GM19025 (cell line): ENCODE data around the gene BNC2.
A peak's percentile ranks its signal among the peaks of the same experiment; 100 is the strongest.
"Not testable (repeated sequence)": the region's sequence is repeated elsewhere in the genome, so short reads cannot be mapped to it uniquely, and the experiment has no call there.

Experiments used
- ATAC-seq: cut with Tn5 transposase; IDR thresholded peaks from one replicate; pipeline ENCODE4 v1.9.1; 2021; ENCODE audit warnings: mild to moderate bottlenecking, low read depth, moderate library complexity; ENCODE audit not compliant: unreplicated experiment

Gene BNC2

DNA sequence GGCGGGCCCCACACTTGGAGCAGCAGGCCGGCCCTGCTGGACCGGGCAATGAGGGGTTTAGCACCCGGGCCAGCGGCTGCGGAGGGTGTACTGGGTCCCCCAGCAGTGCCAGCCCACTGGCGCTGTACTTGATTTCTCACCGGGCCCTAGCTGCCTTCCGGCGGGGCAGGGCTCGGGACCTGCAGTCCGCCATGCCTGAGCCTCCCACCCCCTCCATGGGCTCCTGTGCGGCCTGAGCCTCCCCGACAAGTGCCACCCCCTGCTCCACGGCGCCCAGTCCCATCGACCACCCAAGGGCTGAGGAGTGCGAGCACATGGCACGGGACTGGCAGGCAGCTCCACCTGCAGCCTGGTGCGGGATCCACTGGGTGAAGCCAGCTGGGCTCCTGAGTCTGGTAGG, 389.9 kb downstream of the BNC2 start:
- not testable (repeated sequence) for ATAC-seq

DNA sequence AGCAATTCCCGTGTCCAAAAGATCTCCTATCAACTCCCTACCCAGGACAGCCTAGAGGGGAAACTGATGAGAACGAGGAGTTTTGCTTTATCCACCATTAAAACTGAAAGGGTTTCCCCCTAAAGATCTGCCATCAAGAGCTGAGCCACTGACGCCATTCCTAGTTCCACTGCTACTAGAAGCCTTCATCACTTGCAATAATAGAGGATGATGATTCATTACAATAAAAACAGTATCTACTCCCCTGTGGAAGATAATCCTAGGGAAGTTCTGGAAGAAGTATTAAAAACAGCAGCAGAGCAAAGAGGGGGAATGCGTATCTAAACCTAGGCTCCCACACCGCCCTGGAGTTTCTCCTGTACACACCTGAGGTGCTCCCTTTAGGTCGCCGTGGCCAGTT, 394.5 kb downstream of the BNC2 start:
- ATAC-seq: no peak

DNA sequence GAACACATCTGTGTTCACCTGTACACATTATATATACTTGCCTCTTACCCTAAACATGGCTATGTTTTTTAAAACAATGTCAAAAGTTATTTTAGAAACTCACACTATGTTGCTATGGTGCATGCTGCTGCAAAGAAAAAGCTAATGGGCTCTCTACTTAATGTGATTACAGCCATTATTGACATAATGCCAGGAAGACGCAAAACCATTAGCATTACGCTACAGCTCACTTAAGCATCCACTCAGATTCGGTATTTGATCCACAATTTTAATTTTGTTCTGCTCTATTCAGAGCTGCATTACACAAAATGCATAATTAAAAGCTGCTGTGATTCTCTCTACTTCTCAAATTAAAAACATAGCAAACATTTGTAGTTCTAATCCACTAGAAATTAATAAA, 395.2 kb downstream of the BNC2 start:
- no peak for ATAC-seq

DNA sequence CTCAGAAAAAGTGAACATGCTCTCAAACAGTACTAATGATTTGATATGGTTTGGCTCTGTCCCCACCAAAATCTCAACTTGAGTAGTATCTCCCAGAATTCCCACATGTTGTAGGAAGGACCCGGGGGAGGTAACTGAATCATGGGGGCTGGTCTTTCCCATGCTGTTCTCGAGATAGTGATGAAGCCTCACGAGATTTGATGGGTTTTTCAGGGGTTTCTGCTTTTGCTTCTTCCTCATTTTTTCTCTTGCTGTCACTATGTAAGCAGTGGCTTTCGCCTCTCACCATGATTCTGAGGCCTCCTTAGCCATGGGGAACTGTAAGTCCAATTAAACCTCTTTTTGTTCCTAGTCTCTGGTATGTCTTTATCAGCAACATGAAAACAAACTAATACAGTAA, 401.3 kb downstream of the BNC2 start:
- no peak for ATAC-seq

DNA sequence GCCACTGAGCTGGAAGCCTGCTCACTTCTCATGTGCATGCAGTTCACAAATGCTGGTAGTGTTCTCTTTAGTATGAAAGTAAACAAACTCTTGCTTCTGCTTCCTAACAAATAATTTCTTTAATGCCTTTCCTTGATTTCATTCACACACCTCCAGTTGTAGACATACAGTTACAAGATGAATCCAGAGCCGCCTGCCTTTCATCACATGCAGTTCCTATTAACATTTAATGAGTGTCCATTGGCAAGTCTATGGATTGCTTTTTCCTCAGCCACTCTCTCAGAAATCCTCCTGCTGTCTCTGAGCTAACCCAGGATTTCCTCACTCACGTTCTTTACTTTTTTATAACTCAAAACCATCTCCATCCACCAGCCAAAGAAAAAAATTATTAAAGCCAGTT, 408.6 kb downstream of the BNC2 start:
- ATAC-seq: no peak

DNA sequence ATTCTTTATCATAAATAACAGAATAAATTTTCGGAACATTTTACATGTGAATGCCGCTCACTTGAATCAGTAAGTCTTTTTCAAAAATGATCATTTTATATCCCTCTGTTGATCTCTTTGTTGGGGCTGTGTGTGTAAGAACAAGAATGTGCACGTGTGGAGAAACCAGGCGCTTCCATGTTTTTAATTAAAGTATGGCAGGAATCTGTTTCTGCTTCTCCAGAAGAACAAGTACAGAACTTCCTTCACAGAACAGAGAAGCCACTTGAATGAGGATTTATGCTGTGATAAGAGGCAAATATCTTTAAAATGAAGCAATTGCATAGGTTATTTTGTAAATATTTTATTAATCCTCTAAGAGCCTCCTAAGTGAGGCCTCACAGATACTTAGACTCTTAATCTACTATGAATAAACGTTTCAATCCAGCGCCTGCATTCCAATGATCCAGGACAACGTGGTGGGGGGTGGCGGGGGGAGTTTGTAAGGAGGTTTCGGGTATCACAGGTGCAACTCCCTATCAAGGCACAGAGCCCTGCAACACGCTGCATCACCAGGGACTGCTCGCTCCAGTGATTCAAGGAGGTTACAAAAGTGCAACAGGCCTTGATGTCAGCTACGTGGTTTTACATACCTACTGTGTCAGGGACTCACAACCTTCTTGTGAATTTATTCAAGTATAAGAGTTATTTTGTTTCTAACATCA, 409.2 kb downstream of the BNC2 start:
- ATAC-seq: no peak

DNA sequence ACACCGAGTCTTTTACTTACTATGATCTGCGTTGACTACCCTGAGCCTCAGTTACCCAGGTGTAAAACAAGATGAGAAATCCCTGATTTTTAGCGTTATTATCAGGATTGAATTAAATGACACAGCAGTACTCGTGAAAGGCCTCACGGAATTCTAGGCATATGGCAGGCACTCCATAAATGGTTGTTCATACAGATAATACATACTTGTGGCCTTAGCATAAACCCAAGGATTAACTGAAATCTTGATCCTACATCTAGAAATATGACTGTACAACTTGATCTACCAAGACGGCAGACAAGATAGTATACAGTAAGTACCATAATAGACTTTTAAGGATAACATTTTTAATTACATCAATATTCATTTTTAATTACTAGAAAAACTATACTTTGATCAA, 409.8 kb downstream of the BNC2 start:
- no peak for ATAC-seq

DNA sequence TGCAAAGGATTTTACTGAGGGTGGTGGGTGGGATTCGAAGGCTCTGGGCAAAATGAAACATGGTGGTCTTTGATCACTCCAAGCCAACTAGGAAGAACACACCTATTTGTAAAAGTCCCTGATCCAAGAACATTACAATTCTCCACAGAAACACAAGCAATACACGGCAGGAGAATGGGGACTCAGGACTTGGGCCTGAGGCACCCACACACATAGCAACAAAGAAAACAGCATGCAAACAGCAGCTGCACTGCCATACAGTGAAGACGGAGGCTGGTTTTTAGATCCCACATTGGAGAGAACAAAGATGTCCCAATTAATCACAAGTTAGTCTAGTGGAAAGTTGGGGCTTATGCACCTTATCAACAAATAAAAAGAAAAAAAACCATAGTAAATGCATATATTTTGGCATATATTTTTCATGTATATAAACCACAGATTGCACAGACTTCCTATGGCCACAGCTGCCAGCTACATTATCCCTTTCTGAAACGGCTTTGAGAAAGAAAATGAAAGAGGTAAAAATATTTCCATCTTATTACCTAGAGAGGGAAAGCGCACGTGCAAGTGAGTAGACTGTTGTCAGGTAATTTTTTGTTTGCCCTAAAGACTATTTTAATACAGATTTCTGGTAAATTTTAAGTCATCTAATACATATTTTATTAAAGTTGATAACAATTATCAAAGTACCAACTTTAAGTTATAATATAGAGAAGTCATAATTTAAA, 410.9 kb downstream of the BNC2 start:
- peak; percentile 49 for ATAC-seq

DNA sequence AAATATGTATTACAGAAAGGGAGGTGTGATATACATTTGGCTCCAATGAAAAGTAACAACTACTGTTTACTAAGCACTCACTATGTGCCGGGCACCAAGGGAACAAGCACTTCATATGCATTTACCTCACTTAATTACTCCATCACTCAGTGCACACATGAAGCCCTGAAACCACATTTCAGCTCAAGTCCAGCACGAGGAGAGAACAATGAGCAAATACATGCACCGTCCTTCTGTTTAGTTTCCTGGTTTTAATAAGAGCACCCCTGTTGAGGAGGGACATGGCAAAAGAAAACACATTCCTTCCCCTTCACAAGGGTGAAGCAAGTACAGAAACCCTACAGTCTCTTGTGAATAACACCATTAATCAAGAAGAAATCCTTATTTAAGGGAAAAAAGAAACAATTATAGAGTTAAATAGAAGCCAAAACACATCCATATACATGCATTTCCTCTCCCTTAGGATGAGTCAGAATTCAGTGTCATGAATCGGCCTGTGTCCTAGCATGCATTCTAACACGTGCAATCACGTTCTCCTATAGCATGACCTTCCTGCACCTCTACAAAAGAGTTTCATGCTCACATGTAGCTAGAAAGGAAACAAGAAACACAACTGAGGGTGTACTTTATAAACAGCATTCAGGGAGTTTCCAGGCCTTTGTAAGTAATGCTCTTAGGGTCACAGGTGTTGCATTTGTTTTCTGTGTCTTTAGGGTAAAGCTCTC, 411.6 kb downstream of the BNC2 start:
- peak; percentile 83 for ATAC-seq

DNA sequence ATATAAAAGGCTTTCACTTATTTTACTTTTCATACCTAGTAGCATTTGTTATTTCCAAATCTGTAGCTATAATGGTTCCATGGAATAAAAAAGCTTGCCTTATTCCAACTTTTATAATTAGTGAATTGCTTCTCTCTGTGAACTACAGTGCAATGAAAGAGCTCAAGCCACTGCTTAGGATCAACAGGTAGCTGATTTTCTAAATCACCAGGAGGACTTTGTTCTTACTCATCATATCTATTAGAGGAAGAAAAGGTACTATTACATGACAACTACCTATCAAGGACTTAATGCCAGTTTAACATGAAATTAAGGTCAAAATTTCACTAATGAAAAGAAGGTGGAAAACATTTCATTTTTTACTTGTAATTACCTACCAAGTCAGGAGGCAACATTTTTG, 414.6 kb downstream of the BNC2 start:
- no peak for ATAC-seq

DNA sequence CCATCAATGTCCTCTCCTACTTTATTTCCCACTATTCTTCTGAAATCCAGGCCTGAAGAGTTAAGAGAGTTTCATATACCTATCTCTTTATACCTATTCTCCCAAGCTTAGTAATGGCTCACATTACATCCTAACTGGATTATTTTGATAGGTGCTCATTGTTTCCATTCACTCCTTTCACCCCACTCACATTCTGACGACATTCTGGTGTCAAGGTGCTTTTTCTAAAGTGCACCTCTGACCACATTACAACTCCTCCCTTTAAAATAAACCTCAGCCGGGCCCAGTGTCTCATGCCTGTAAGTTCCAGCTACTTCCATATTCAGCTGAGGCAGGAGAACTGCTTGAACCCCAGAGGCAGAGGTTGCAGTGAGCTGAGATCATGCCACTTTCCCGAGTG, 417.1 kb downstream of the BNC2 start:
- no peak for ATAC-seq

DNA sequence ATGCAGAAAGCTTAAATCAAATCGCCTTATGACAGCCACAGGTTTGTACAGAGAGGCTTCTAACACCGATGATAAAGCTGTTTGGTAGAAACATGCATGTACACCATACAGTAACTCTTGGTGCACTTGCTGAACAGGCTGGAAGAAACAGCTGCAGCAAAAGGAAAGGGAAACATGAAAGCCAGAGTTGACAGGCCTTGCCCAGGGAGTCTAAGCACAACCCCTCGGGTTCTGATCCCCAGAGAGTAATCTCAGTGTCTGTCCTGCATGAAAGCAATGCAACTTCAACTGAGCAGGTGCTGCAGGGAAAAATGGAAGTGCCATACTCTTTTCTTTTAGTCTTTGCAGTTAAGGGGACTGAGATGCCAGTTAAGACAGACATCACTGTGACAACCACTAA, 419.9 kb downstream of the BNC2 start:
- peak; percentile 77 for ATAC-seq

DNA sequence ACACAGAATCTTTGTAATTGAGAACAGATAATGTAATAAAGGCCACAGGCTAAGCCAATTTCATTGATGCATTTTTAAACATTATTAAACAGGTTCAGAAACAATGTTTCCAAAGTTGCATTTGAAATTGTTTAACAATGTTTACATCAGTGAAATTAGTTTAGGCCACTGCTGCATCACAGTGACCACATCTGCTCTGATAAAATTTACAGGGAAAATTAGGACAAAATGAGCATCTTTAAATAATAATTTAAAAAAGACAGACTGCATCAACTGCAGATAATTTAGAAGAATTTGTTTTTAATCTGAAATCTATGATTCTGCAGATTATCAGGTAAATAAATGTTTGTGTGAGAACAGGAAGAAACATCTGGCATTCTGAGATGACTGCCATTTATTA, 420.4 kb downstream of the BNC2 start:
- ATAC-seq: no peak

DNA sequence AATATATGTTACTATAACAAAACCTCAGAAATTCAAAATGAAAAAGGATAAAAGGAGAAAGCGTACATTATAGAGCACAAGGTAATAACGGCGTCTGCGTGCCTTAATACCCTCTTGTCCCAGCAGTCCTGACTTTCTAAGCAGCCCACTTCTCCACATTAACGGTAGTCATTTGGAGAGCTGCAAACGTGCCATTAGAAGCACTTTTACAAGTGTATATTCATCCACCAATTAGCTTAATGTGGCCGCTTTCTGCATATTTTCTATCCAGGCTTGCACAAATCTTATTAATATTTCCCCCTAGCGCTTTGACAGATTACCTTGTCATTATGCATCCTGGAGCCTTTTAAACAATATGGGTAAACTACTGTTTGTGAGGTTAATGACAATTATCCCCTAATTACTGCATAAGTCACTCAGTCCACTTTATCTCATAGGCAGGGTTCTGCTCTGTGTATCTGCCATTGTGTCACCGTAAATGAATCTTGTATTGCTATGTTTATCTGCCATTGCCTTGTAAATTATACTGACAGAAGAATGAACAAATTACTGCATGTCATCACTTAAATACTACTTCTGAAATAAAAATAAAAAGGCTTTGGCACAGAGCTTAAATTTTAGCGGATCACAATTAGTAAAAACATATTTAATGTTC, 421.3 kb downstream of the BNC2 start:
- ATAC-seq: no peak

DNA sequence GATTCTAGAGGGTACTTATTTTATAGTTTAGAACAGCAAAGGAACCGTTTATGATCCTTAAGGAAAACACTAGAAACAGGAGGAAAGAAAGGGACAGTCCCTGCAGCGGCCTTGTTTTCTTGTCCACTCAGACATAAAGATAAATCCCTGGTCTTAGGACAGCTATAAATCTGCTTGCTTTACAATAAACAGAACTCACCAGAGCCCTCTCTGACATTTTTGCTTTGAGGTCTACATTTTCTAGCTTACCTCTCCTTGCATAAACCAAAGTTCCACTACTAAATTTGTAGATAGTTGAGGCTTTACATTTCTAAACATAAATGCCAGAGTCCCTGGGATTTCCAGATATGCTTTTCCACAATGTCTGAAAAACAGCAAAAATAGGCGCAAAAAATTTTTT, 422.5 kb downstream of the BNC2 start:
- no peak for ATAC-seq

DNA sequence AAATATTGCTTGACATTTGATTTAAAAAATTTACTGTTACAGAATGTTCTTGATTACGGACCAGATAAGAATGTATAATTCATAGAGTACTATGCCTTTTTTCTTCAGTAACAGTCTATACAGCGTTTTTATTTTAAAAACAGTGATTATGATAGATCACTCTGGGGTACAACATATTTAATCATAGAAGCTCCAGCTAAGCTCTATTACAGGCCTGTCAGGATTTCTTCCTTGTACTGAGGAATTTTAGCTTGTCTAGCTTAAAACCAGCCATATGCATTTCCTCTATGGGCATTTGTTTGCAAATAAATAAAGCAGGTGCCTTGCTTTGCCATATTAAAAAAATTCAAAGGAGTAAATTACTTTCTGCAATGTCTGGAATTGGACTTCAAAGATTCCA, 423.8 kb downstream of the BNC2 start:
- no peak for ATAC-seq

DNA sequence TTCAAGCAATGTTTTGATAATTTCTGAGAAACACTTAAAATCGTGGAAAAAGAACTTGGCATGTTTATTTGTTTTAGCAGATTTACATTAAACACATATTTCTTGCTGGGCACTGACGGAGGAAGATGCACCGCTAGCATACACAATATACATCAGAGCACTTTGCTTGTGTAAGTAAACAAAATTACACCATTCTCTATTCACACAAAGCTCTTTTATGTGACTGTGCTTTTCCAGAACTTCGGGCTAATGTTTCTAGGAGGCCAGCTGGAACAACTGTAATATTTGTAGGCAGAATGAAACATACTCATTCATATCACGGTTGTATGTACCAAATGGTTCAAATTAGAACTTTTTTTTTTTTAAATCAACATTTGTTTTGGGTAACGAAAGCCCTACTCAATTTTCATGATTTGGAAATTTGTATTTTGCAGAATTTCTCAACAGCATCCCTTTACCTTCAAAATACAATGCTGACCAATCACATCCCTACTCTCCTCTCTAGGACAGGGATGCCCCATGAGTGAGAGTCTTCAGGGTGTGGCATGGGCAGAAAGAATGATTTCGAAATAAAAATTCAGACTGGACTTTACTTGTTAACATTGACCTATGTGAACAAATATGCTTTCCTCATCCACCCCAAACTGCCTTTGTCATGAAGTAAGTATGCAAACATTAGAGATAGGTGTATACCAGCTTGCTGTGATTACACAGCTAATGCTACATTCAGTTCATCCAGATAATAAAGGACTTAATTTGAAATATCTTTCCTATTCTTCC, 425.1 kb downstream of the BNC2 start:
- no peak for ATAC-seq

DNA sequence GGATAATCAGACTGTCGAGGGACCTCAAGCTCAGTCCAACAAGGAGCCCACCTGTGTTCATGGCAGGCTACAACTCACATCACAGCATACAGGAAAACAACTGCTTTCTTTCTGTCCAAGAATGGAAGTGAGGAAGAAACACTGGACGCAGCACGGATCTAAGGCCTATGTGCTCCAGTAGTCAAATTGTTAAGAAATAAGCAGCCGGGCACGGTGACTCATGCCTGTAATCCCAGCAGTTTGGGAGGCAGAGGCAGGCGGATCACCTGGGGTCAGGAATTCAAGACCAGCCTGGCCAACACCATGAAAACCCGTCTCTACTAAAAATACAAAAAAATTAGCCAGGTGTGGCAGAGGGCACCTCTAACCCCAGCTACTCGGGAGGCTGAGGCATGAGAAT, 427.8 kb downstream of the BNC2 start:
- ATAC-seq: no peak

DNA sequence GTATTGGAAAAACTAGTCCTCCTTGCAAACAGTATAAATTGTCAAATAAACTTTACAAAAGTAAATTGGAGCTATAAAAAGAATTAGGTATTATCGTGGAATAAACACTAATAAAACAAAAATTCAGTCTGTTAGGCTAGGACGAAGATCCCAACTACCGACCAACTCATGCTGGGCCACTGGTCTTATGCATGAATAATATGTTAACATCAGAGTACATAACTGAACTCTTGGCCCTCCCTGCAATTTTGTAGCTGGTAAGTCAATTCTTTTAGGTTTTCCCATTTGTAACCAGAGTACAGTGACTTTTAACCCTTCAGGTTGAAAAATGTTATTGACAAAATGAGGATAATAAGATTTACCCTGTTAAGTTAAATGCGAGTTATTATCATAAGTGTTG, 428.7 kb downstream of the BNC2 start:
- ATAC-seq: no peak

DNA sequence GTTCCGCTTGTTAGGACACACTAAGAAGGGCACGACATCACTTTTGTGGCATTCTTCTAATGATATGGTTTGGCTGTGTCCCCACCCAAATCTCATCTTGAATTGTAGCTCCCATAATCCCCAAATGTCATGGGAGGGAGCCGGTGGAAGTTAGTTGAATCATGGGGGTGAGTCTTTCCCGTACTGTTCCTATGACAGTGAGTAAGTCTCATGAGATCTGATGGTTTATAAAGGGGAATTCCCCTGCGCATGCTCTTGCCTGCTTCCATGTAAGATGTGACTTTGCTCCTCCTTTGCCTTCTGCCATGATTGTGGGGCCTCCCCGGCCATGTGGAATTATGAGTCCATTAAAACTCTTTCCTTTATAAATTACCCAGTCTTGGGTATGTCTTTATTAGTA, 431.6 kb downstream of the BNC2 start:
- not testable (repeated sequence) for ATAC-seq
